SU-DHL-6 (cell line): ENCODE measurements around the gene TAF8.
"Not testable (repeated sequence)": the region's sequence is repeated elsewhere in the genome, so short reads cannot be mapped to it uniquely, and the experiment has no call there.

ENCODE experiments used
- H2AFZ ChIP-seq: fragments of 200-600 bp; sonication (generic); 2 replicates; pipeline ENCODE4 v1.6.1; 2014; ENCODE audit warnings: low read depth, mild to moderate bottlenecking, moderate library complexity, mixed read lengths, antibody characterized with exemption, low read length; ENCODE audit not compliant: severe bottlenecking
- H3F3A ChIP-seq: fragments of 200-600 bp; shearing (Covaris generic); 2 replicates; pipeline ENCODE4 v1.6.0; 2016; ENCODE audit warnings: antibody characterized with exemption, mild to moderate bottlenecking; ENCODE audit not compliant: insufficient read depth
- H3K27ac ChIP-seq: fragments of 200-600 bp; sonication (generic); 2 replicates; pipeline ENCODE4 v1.5.1; 2016; ENCODE audit warnings: low read depth, mild to moderate bottlenecking, low read length, moderate library complexity, mixed read lengths
- H3K27me3 ChIP-seq: fragments of 200-600 bp; sonication (generic), shearing (Covaris generic); 2 replicates; pipeline ENCODE4 v1.6.0; 2014; ENCODE audit warnings: mild to moderate bottlenecking, low read length
- H3K36me3 ChIP-seq: fragments of 200-600 bp; sonication (generic); 2 replicates; pipeline ENCODE4 v1.6.1; 2014; ENCODE audit warnings: mild to moderate bottlenecking, low read length, mixed read lengths
- H3K4me2 ChIP-seq: fragments of 300-600, 200-600 bp; shearing (Covaris generic), sonication (generic); 2 replicates; pipeline ENCODE4 v1.6.0; 2014; ENCODE audit warnings: low read length, low read depth, mild to moderate bottlenecking; ENCODE audit not compliant: poor library complexity, severe bottlenecking
- H3K4me3 ChIP-seq: fragments of 200-600 bp; sonication (generic); 2 replicates; pipeline ENCODE4 v1.5.1; 2014; ENCODE audit warnings: antibody characterized with exemption, low read length, mild to moderate bottlenecking, mixed read lengths; ENCODE audit not compliant: insufficient read depth, poor library complexity, severe bottlenecking
- H3K79me2 ChIP-seq: fragments of 200-600 bp; sonication (generic); 2 replicates; pipeline ENCODE4 v1.6.1; 2014; ENCODE audit warnings: mild to moderate bottlenecking, low read length, moderate library complexity; ENCODE audit not compliant: insufficient read depth
- H3K9ac ChIP-seq: fragments of 200-600 bp; sonication (generic); 2 replicates; pipeline ENCODE4 v1.7.0; 2014; ENCODE audit warnings: mild to moderate bottlenecking, low read length
- H3K9me2 ChIP-seq: fragments of 200-600 bp; sonication (generic); replicated peaks from 2 replicates; pipeline ENCODE4 v1.6.1; 2014; ENCODE audit warnings: low read length; ENCODE audit not compliant: insufficient read depth
- H3K9me3 ChIP-seq: fragments of 200-600 bp; sonication (generic); 2 replicates; pipeline ENCODE4 v1.6.1; 2014; ENCODE audit warnings: low read length, mixed read lengths; ENCODE audit not compliant: insufficient read depth
- H4K20me1 ChIP-seq: fragments of 200-600 bp; sonication (generic); 2 replicates; pipeline ENCODE4 v1.6.1; 2014; ENCODE audit warnings: low read depth, mild to moderate bottlenecking, antibody characterized with exemption, low read length, moderate library complexity, mixed read lengths
- CTCF ChIP-seq: fragments of 200-600 bp; sonication (generic); IDR thresholded peaks from one replicate; pipeline ENCODE4 v1.5.1; 2017; ENCODE audit warnings: antibody characterized with exemption, mild to moderate bottlenecking, low read length, moderate library complexity; ENCODE audit not compliant: insufficient read depth, poor library complexity, severe bottlenecking
- EZH2phosphoT487 ChIP-seq: fragments of 200-600 bp; sonication (generic), shearing (Covaris generic); conservative IDR thresholded peaks from 2 replicates; pipeline ENCODE4 v1.6.1; 2018; ENCODE audit warnings: mild to moderate bottlenecking, antibody characterized with exemption, low read length, moderate library complexity, mixed read lengths

Gene TAF8

GRCh38 chr6:42007286-42008137, 42.8 kb upstream of the TAF8 start:
- Histone ChIP-seq H3K4me2 (peak overlapping the region; percentile 50), H3K9me2 (no peaks in the 10 kb centered on the region), H2AFZ (peak overlapping the region; percentile 6)

GRCh38 chr6:42008138-42008528, 42.2 kb upstream of the TAF8 start:
- not testable (repeated sequence) for H3K27me3 ChIP-seq, H3K4me3 ChIP-seq, H4K20me1 ChIP-seq, H3K79me2 ChIP-seq, H2AFZ ChIP-seq, H3K36me3 ChIP-seq, H3K9me2 ChIP-seq, H3K9me3 ChIP-seq
- Histone ChIP-seq H3F3A (peaks cover 73% of the 10 kb centered on the region), H3K4me2 (peak overlapping the region; percentile 50), H3K9ac (peak overlapping the region; percentile 11; the same call in 1 of the 2 replicates), H3K27ac (peak overlapping the region; percentile 91)

More at GRCh38 chr6:42007286-42008137, 42.8 kb upstream of the TAF8 start:
- Histone ChIP-seq H3K27me3 (no peaks in the 10 kb centered on the region), H3K4me3 (no peak overlapping the region), H3K9me3 (no peaks in the 10 kb centered on the region), H3K79me2 (no peaks in the 10 kb centered on the region), H3K27ac (peak overlapping the region; percentile 91), H3F3A (peaks cover 67% of the 10 kb centered on the region), H3K9ac (peak overlapping the region; percentile 47), H3K36me3 (no peaks in the 10 kb centered on the region), H4K20me1 (no peaks in the 10 kb centered on the region)
- TF ChIP-seq EZH2phosphoT487 (no peak), CTCF (no peak)

- Histone ChIP-seq H2AFZ (no peak overlapping the region), H4K20me1 (no peaks in the 10 kb centered on the region), H3K36me3 (no peaks in the 10 kb centered on the region), H3K4me2 (peak overlapping the region; percentile 67), H3K27me3 (no peaks in the 10 kb centered on the region), H3K27ac (peak overlapping the region; percentile 91), H3K4me3 (no peak overlapping the region), H3F3A (peaks cover 69% of the 10 kb centered on the region), H3K9me3 (no peaks in the 10 kb centered on the region), H3K9me2 (no peaks in the 10 kb centered on the region), H3K9ac (peak overlapping the region; percentile 54), H3K79me2 (no peaks in the 10 kb centered on the region)
- no peak for TF ChIP-seq CTCF
- TF ChIP-seq EZH2phosphoT487: no peak
Observed at GRCh38 chr6:42009844-42010184, 40.5 kb upstream of the TAF8 start.

GRCh38 chr6:42010185-42010891, 40.0 kb upstream of the TAF8 start:
- Histone ChIP-seq H3K9me2 (no peaks in the 10 kb centered on the region), H3K27ac (peak overlapping the region; percentile 91), H4K20me1 (no peaks in the 10 kb centered on the region), H3K4me3 (peak overlapping the region; percentile 25), H3K27me3 (no peaks in the 10 kb centered on the region), H3K9ac (peak overlapping the region; percentile 54), H2AFZ (peak overlapping the region; percentile 5), H3K79me2 (no peaks in the 10 kb centered on the region), H3K4me2 (peak overlapping the region; percentile 67), H3F3A (peaks cover 68% of the 10 kb centered on the region), H3K9me3 (no peaks in the 10 kb centered on the region), H3K36me3 (no peaks in the 10 kb centered on the region)
- TF ChIP-seq EZH2phosphoT487: no peak
- TF ChIP-seq CTCF: no peak
